NCI-H69 (cell line): Measurements from ENCODE around the gene STUM.
"Not testable (repeated sequence)": the region's sequence is repeated elsewhere in the genome, so short reads cannot be mapped to it uniquely, and the experiment has no call there.

Experiments used
- DNase-seq: peaks from one replicate; lab custom pipeline; 2025; lab: John Stamatoyannopoulos, UW

The STUM gene

GRCh38 chr1:226604560-226605317 lies 56.2 kb downstream of the STUM start:
- no peak for DNase-seq

- DNase-seq: no peak
Measured at GRCh38 chr1:226605318-226605950, 56.9 kb downstream of the STUM start.

- no peak for DNase-seq
Measured at GRCh38 chr1:226606311-226607267, 58.0 kb downstream of the STUM start.

- no peak for DNase-seq
Measured at GRCh38 chr1:226607268-226607660, 58.7 kb downstream of the STUM start.

GRCh38 chr1:226607821-226608220 lies 59.3 kb downstream of the STUM start:
- DNase-seq: no peak

GRCh38 chr1:226608699-226609505 lies 60.3 kb downstream of the STUM start:
- DNase-seq: peak; percentile 83

- peak; percentile 29 for DNase-seq
Measured at GRCh38 chr1:226609836-226610455, 61.4 kb downstream of the STUM start.

GRCh38 chr1:226610671-226611070 lies 62.1 kb downstream of the STUM start:
- no peak for DNase-seq

GRCh38 chr1:226611301-226611700 lies 62.7 kb downstream of the STUM start:
- no peak for DNase-seq

- DNase-seq: not testable (repeated sequence)
Measured at GRCh38 chr1:226611980-226612379, 63.4 kb downstream of the STUM start.

- no peak for DNase-seq
Measured at GRCh38 chr1:226615876-226616275, 67.3 kb downstream of the STUM start.

- DNase-seq: no peak
Measured at GRCh38 chr1:226616636-226617035, 68.1 kb downstream of the STUM start.

- no peak for DNase-seq
Measured at GRCh38 chr1:226617109-226617508, 68.5 kb downstream of the STUM start.

GRCh38 chr1:226617719-226618118 lies 69.2 kb downstream of the STUM start:
- not testable (repeated sequence) for DNase-seq

- no peak for DNase-seq
Measured at GRCh38 chr1:226618380-226618779, 69.8 kb downstream of the STUM start.

GRCh38 chr1:226619031-226619430 lies 70.5 kb downstream of the STUM start:
- DNase-seq: no peak

- no peak for DNase-seq
Measured at GRCh38 chr1:226622012-226622411, 73.4 kb downstream of the STUM start.

GRCh38 chr1:226624526-226624925 lies 76.0 kb downstream of the STUM start:
- no peak for DNase-seq

GRCh38 chr1:226625326-226625725 lies 76.8 kb downstream of the STUM start:
- DNase-seq: no peak

- DNase-seq: no peak
Measured at GRCh38 chr1:226625832-226626576, 77.4 kb downstream of the STUM start.

- peak; percentile 58 for DNase-seq
Measured at GRCh38 chr1:226626577-226626956, 78.0 kb downstream of the STUM start.
